Putamen (tissue), 1 donor: ENCODE results near the gene ZMIZ1.

Experiments used
- DNase-seq: peaks from one replicate; pipeline ENCODE4 v3.0.0-alpha.2; 2016; ENCODE audit warnings: low spot score

The ZMIZ1 gene

DNA sequence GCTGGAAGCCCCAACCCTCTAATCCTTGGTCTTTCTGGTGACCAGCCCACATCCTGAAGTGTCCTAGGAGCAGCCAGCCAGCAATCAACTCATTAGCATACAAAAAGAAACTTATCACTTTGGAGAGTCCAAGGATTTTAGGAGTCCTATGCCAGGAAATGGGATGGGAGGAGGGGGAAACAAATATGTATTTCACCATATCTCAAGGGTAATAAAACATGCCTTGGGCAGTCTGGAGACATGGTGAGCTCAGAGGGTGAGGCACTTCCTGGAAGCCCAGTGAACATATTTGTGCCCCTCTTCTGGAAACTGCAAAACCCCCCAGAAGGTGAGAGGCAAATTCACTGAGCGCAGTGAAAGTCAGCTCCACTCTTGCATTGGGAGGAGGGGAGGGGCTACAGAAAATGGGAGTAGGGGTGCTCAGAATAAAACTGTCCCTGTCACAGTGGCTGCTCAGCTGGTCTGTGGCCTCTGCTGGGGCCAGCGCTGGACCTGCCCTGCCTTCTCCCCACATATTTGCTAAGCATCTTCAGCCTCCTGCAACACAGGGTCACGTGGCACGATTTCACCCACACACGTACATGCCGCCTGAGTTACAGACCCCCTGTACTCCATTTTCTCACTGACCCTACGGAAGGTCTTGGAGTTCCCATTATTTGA lies 17.7 kb upstream of the ZMIZ1 start:
- DNase-seq = no peak

DNA sequence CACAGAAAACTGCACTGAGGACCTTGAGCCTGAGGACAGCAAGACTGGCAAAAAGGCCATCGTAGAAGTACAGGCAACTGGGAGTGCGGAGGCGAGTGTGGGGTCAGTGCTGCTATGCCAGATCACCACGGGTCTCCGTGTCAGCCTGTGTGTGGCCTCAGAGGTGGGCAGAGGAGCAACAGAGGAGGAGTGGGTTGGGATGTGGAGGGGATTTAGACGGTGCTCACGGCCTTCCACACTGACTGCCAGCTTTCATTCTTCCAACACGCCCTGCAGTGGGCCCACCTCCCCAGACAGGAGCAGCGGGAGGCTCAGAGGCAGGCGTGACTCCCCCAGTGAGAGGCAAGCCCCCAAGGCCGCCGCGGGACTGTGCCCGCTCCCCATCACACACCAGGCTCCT lies 17.0 kb upstream of the ZMIZ1 start:
- DNase-seq = no peak

DNA sequence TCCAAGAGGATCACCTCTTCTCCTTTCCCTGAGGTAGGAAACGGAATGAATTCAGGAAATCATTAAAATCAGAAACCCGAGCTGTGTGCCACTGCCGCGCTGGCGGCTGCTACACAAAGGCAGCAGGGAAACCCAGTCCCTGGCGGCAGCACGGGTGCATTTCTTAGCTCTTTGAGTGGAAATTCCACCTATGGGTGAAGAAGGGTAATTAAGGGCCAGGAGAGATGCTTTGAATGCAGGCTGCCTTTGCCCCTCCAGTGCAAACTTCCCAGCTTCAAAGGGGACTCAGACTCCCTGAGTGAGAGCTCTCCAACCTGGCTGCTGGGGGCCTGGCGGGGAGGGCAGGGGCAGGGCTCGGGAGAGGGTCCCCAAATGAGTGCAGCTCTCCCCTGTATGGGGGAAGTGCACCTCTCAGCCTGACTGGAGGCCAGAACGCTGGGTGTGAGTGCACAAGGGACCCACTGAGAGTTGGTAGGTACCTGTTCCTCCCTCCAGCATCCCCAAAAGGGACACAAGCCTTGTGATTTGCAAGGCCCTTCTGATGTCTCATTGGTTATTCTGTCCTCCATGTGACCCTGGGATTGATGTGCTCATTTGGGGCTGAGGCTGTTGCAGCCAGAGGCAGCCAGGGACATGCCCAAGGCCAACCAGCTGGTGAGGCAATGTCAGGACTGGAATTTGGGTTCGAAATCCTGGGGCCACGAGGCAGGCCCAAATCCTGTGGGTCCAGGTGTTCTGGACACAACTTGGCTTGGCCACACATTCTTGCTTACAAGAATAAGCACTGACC lies 16.3 kb upstream of the ZMIZ1 start:
- DNase-seq = no peak

DNA sequence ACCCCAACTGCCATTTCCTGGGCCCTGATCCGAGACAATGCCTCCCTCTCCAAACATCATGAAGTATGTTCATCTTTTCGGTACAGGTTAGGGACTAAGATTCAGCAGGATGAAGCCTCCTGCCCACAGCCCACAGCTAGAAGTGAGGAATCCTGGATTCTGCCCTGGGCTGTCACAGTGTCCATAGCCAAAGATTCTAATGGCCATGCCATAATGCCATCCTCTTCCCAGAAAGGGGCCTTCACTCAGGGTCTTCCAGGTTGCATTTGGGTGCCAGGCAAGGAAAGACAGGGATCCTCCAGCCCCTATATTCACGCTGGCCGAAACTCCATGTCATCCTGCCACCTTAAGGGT lies 15.7 kb upstream of the ZMIZ1 start:
- no peak for DNase-seq

GRCh38 chr10:79053481-79054202 lies 15.1 kb upstream of the ZMIZ1 start:
- DNase-seq = no peak

GRCh38 chr10:79054203-79055099 lies 14.3 kb upstream of the ZMIZ1 start:
- no peak for DNase-seq

- no peak for DNase-seq
Measured at GRCh38 chr10:79055100-79055782, 13.5 kb upstream of the ZMIZ1 start.

- no peak for DNase-seq
Measured at GRCh38 chr10:79055892-79056291, 12.9 kb upstream of the ZMIZ1 start.

DNA sequence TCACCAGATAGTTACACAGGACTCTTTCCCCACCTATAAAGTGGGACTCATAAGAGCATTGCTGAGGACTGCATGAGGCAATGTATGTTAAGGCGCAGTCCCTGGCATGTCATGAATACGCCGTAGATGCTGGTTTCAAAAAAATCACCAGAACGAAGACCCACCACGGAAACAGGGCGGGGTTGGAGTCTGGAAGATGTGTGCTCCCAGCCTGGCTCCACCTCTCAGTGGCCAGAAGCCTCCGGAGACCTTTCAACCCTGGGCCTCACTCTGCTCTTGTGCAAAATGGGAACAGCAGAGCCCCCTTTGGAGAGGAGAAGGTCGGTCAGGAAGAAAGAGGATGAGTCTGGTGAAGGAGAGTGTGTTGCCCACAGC lies 12.4 kb upstream of the ZMIZ1 start:
- DNase-seq = no peak

DNA sequence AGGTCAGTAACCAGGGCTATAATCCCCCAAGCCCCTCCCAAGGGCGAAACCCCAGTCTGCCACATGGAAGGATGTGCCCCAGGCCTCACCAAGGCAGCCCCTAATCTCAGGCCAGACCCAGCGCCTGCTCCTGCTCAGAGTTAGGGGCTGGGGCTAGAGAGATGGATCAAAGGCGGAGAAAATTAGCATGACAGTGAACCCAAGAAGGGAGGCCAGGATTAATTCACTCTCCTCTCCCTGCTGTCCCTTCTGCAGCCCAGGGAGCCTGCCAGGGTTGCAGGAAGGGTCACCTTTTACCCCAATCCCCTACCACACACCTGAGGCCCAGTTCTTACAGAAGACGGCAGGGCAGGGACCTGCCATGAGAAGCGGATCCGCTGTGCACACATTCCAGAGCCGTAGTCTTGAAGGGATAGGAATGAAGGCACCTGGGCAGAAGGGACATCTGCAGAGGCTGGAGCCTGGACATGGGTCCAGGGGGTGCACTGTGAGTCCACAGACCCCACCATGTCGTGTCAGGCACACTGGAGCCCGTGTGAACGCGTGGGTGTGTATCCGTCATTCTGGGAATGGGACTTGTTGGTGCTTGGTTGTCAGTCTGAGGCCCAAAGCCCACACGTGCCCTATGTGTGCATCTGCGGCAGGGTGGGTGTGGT lies 11.9 kb upstream of the ZMIZ1 start:
- no peak for DNase-seq

DNA sequence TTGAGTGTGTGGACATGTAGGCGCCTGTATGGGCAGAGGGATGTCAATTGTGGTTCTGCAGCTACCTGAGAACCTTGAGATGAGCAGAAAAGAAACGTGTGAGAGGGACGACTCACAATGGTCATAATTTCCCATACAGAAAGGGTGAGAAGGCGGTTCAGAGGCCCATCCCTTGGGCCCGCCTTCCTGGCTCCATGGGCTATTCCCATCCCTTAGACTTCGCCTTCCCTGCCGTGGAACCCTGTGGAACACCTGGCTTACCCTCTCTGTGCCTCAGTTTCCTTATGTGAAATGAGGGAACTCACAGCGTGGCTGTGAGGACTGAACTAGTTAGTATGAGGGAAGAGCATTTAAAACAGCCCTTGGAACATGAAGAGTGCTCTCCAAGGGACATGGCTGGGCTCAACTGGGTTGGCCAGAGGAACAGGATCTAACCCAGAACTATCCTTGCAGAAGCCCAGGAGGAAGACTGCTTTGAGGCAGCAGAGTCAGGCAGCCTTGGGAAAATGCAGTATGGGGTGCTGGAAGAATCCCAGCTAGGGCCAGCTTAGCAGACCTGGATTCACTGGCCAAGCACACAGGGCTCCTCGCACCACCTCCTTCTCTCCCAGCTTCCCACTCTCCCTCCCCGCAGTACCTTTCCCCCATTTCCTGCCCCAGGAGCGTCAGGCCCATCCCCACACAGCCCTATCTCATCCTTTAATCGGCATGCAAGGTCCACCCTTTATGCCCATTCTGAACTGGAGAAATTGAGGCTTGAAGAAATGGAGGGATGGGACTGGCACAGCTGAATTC lies 11.1 kb upstream of the ZMIZ1 start:
- DNase-seq = no peak

GRCh38 chr10:79058899-79059841 lies 9.6 kb upstream of the ZMIZ1 start:
- no peak for DNase-seq

- peak; percentile 80 for DNase-seq
Measured at GRCh38 chr10:79059859-79060379, 8.8 kb upstream of the ZMIZ1 start.

GRCh38 chr10:79060641-79061255 lies 8.0 kb upstream of the ZMIZ1 start:
- no peak for DNase-seq

DNA sequence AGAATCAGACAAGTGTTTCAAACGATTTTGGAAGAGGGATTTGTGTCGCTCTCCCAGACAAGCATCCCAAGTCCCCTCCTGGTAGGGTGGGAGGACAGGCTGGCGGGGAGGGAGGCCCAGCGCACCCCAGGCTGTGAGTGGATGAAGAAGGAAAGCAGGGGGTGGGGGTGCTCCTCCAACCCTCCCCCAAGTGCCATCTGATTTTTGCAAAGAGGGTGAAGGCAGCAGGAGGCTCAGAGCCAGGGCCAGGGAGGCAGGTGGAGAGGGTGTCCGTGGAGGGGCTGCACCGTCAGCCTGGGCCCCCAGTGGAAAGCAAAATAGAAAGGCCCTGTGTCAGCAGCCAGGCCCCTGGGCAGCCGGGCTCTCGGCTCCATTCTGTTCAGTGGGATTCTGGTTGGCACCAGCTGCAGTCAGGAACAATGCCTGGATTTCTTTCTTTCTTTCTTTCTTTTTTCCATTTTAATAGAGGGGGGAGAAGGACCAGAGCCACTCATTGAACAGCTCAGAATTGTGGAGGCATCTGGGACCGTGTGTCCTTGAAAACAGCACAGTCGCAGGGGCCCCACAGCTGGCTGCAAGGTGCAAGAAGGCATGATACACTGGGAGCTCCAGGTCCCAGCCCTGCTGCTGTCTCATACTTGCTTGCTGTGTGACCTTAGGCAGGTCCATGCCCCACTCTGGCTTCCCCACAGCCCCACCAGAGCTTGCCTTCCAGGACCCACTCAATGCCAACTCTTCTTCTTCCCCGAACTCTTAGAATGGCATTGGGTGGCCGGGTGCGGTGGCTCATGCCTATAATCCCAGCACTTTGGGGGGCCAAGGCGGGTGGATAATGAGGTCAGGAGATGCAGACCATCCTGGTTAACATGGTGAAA lies 7.1 kb upstream of the ZMIZ1 start:
- no peak for DNase-seq

DNA sequence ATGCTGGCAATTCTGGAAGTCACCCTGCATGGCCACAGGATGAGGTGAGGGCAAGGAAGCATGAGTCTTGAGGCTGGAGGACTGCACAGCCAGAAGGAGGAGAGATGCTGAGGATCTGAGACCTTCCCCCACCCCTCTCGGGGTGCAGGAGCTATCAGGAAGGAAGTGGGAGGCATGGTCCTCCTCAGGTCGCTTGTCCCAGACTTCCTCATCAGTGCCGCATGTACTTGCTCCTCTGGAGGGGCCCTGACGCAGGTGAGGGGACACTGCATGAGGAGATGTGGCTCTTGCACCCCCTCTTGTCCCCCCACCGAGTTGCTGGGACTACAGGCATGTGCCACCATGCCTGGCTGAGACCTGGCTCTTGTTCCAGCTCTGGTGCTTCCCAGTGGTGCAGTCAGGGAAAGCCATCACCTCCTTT lies 5.7 kb upstream of the ZMIZ1 start:
- no peak for DNase-seq
